GM21381 (cell line): ENCODE results near the gene SPTAN1.

ENCODE experiments used
- ATAC-seq: cut with Tn5 transposase; IDR thresholded peaks from one replicate; pipeline ENCODE4 v1.9.1; 2021; ENCODE audit warnings: mild to moderate bottlenecking, moderate library complexity; ENCODE audit not compliant: unreplicated experiment

The SPTAN1 gene

GRCh38 chr9:128595471-128595870, 43.1 kb downstream of the SPTAN1 start:
- ATAC-seq, result no peak

DNA sequence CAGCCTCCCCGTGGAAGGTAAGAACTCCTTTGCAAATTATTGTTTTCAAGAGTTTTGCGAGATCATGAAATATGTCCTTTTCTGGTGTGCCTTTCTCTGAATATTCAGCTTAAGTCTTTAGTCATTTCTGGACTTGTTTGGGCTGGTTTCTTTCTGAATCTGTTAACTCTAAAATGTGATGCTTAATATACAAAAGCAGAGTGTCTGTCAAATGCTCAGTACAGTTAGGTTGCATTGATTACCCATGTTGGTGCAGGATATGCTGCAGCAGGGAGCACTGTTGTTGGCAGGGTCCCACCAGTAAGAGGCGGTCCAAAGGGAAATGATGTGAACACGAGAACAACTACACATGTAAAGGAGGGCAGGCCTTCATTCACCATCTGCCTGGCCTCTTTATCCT, 47.7 kb downstream of the SPTAN1 start:
- ATAC-seq, result no peak

GRCh38 chr9:128603697-128604096, 51.3 kb downstream of the SPTAN1 start:
- no peak for ATAC-seq

GRCh38 chr9:128607642-128608350, 55.4 kb downstream of the SPTAN1 start:
- ATAC-seq, result no peak

GRCh38 chr9:128610897-128611296, 58.5 kb downstream of the SPTAN1 start:
- ATAC-seq, result no peak

DNA sequence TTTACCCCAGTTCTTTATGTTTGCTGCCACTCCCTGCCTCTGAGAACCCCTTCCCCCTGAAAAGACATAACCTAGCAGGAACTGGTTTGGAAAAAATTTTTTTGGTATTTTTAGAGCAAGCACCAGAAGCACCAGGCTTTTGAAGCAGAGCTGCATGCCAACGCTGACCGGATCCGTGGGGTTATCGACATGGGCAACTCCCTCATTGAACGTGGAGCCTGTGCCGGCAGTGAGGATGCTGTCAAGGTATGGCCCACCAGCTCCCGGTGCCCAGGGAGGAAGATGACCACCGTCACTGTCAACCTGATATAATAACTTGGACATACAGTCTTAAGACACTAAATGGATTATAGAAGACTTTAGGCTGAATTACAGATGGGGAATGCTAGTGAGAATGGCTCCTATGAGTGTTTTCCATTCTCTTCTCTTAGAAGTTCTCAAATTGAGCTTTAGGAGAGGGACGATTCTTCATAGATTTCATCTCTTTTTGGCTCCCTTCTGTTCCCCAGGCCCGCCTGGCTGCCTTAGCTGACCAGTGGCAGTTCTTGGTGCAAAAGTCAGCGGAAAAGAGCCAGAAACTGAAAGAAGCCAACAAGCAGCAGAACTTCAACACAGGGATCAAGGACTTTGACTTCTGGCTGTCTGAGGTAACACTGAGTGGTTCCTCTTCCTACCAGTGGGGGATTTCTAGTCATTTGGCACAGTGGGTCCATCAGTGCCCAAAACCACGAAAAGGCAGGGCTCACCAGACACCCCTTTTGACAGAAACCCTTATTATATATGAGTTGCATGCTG, 59.4 kb downstream of the SPTAN1 start:
- no peak for ATAC-seq

GRCh38 chr9:128614728-128615127, 62.3 kb downstream of the SPTAN1 start:
- no peak for ATAC-seq

DNA sequence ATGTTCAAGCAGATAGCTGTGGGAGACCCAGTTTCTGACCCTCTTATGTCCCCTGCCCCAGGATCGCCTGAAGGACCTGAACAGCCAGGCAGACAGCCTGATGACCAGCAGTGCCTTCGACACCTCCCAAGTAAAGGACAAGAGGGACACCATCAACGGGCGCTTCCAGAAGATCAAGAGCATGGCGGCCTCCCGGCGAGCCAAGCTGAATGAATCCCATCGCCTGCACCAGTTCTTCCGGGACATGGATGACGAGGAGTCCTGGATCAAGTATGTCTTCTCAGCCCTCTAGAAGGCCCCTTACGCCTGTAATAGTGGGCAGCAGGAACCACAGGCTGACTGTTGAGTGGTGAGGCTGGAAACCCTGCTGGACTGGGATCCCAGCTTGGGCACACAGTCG, 63.2 kb downstream of the SPTAN1 start:
- ATAC-seq, result no peak

DNA sequence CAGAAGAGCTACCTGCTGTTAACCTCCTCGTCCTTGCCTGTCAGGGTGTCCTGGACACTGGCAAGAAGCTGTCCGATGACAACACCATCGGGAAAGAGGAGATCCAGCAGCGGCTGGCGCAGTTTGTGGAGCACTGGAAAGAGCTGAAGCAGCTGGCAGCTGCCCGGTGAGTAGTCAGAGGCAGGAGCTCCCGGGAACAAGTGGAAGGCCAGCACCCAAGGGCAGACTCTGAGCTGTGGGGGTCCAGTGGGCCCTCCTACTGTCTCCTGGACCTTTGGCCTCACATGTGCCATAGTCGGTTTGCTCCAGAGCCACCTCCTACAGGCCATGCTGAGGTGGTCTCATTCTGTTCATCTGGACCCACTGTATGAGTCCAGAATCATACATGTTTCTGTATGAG, 65.6 kb downstream of the SPTAN1 start:
- ATAC-seq, result no peak

GRCh38 chr9:128619127-128619526, 66.7 kb downstream of the SPTAN1 start:
- no peak for ATAC-seq

- ATAC-seq, result no peak
These were observed 67.4 kb downstream of the SPTAN1 start for GRCh38 chr9:128619779-128620178.

- ATAC-seq, result no peak
These were observed 69.5 kb downstream of the SPTAN1 start for GRCh38 chr9:128621730-128622455.

DNA sequence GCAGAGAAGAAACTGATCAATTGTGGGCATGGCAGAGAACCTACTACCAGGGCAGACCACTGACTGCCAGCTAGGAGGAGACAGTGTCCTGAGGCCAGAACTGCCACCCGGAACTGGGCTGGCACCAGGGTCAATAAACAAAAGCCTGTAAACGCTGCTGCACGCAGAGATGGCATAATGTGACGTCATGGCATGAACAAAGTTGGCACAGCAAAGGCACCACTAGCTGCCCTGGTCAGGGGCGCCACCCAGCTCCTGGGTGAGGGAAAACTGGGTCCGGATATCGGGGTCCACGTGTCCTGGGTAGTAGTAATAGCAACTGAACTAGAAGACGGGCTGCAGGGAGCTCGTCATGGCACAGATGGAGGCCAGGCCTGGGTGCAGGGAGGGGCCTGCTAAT, 72.2 kb downstream of the SPTAN1 start:
- ATAC-seq, result no peak

- no peak for ATAC-seq
These were observed 73.2 kb downstream of the SPTAN1 start for GRCh38 chr9:128625391-128626146.

GRCh38 chr9:128626181-128626580, 73.8 kb downstream of the SPTAN1 start:
- ATAC-seq, result no peak

GRCh38 chr9:128627127-128627715, 74.8 kb downstream of the SPTAN1 start:
- no peak for ATAC-seq

GRCh38 chr9:128627906-128628305, 75.5 kb downstream of the SPTAN1 start:
- no peak for ATAC-seq

DNA sequence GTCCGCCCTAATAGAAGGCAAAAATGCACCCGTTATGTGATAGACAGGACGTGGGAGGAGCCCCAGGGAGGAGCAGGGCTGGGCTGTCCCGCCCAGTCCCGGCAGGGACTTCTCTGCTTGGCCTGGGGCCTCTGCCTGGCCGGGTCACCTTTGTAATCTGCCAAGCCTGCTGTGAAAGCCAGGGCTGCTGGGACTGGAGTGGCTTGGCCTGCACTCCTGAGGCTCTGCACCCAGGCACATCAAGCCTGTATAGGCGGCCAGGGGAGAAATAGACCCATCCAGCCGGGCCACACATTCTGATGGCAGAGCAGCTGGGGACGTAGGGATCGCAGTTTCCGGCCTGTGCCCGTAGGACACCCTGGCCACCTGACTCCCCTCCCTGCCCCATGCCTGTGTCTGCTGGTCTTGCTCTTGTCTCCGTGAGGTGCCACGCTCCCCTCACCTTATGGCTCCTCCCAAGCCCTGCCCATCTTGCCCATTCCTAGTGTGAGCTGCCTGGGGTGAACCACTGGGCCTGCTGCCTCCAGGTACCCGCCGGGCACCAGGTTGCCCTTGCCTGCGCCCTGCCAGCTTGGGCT, 76.2 kb downstream of the SPTAN1 start:
- ATAC-seq, result no peak

DNA sequence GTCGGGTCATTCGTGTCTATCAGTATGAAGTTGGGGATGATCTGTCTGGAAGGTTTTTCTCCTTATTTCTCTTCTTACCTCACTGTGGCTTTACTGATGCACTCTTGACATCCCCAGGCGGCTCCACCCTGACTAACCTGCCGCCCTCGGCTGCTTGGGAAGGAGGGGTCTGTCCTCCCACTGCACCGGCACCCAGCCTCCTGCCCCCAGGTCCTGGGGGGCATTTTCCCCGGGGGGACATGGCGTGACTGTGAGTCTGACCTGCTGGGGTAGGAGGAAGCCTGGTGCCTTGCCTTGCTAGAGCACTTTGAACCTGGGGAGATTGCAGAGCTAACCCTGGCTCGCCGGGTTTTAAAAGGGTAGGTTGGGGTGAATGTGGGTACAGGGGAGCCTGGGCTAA, 76.7 kb downstream of the SPTAN1 start:
- ATAC-seq, result no peak

DNA sequence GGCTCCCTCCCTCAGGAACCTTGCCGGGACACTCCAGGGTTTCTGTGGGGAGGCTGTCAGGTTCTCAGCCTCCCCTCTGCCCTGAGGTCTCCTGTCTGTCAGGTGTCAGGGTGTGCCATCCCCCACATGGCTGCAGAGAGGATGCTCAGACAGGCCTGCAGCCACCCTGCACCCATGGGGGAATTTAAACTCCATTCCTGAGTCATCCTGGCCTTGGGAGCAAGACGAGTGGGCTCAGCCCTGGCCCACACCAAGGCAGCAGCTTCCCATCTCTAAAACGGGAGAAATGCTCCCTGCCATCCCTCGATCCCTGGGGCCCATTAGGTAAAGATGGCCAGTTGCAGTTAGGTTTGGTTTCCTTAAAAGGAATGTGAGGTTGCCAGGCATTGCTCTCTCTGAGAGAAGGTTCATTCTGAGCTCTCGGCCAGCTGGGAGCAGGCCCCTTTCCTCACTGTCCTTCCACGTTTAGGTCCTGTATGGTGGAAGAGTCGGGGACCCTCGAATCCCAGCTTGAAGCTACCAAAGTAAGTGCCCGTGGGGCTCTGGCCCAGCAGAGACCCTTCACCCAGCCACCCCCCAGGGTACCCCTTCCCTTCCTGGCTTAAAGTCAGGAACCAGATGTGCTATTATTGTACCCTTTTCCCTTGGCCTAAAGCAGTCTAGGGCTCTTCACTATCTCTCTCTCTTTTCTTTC, 77.6 kb downstream of the SPTAN1 start:
- no peak for ATAC-seq
